OCI-LY7 (cell line): ENCODE results near the gene UBQLNL. TPM values are rescaled to one million over a fixed set of nuclear protein-coding genes. Genes with fewer than 3 reads are reported as not detected.

ENCODE experiments used
- BruUV-seq: library from RNA; stranded (reverse); fragments of 400-500 nt; replicated peaks from 2 replicates; lab custom pipeline; 2021; lab: Mats Ljungman, UMichigan
- CTCF ChIA-PET: fragments of 300-600 bp; sonication (Branson Sonifier 250); formaldehyde crosslinking; loops from one replicate; lab custom pipeline; 2022; ENCODE audit warnings: antibody characterized with exemption; ENCODE audit not compliant: unreplicated experiment; lab: Charles Lee
- POLR2A ChIA-PET: fragments of 300-600 bp; sonication (Branson Sonifier 250); formaldehyde crosslinking; loops from one replicate; lab custom pipeline; 2022; ENCODE audit warnings: antibody characterized with exemption; lab: Charles Lee
- DNase-seq: peaks from one replicate; pipeline ENCODE4 v3.0.0-alpha.2; 2015; ENCODE audit warnings: low spot score
- H2AFZ ChIP-seq: fragments of 200-600 bp; sonication (generic), shearing (Covaris generic); 2 replicates; pipeline ENCODE4 v1.6.1; 2014; ENCODE audit warnings: mild to moderate bottlenecking, antibody characterized with exemption, low read length, moderate library complexity
- H3K27ac ChIP-seq: fragments of 200-600 bp; sonication (generic); 2 replicates; pipeline ENCODE4 v1.5.1; 2014; ENCODE audit warnings: mixed run types, low read depth, mild to moderate bottlenecking, moderate library complexity, low read length, inconsistent platforms; ENCODE audit not compliant: poor library complexity, severe bottlenecking
- H3K36me3 ChIP-seq: fragments of 200-600 bp; sonication (generic); 2 replicates; pipeline ENCODE4 v1.6.1; 2014; ENCODE audit warnings: mild to moderate bottlenecking, antibody characterized with exemption, low read length, moderate library complexity, mixed read lengths; ENCODE audit not compliant: insufficient read depth
- H3K4me1 ChIP-seq: fragments of 200-600 bp; sonication (generic); 2 replicates; pipeline ENCODE4 v1.5.1; 2014; ENCODE audit warnings: mild to moderate bottlenecking, low read length; ENCODE audit not compliant: insufficient read depth, poor library complexity, severe bottlenecking
- H3K4me2 ChIP-seq: fragments of 200-600 bp; sonication (generic); 2 replicates; pipeline ENCODE4 v1.6.1; 2014; ENCODE audit warnings: mild to moderate bottlenecking, low read length
- H3K4me3 ChIP-seq: fragments of 200-600 bp; sonication (generic); 2 replicates; pipeline ENCODE4 v1.5.1; 2014; ENCODE audit warnings: mild to moderate bottlenecking, low read depth, low read length; ENCODE audit not compliant: poor library complexity, severe bottlenecking
- H3K79me2 ChIP-seq: fragments of 200-600 bp; sonication (generic); 2 replicates; pipeline ENCODE4 v1.6.1; 2016; ENCODE audit warnings: low read depth, mild to moderate bottlenecking, low read length, moderate library complexity, mixed read lengths; ENCODE audit not compliant: insufficient read depth
- H3K9me2 ChIP-seq: fragments of 200-600 bp; sonication (generic); 2 replicates; pipeline ENCODE4 v1.6.1; 2016; ENCODE audit warnings: mild to moderate bottlenecking, low read length, mixed read lengths; ENCODE audit not compliant: insufficient read depth
- H3K9me3 ChIP-seq: fragments of 200-600 bp; sonication (generic); 2 replicates; pipeline ENCODE4 v1.6.1; 2014; ENCODE audit warnings: mild to moderate bottlenecking, mixed run types, low read length, mixed read lengths
- H4K20me1 ChIP-seq: fragments of 200-600 bp; sonication (generic); 2 replicates; pipeline ENCODE4 v1.6.1; 2014; ENCODE audit warnings: mild to moderate bottlenecking, antibody characterized with exemption, low read length, moderate library complexity, mixed read lengths; ENCODE audit not compliant: insufficient read depth
- CTCF ChIP-seq: fragments of 200-600 bp; sonication (generic); conservative IDR thresholded peaks from 2 replicates; pipeline ENCODE4 v1.5.1; 2014; ENCODE audit warnings: mild to moderate bottlenecking, antibody characterized with exemption, low read length, moderate library complexity, mixed read lengths
- EZH2phosphoT487 ChIP-seq: fragments of 200-600 bp; sonication (generic); IDR thresholded peaks from 2 replicates; pipeline ENCODE4 v1.6.1; 2018; ENCODE audit warnings: low read depth, borderline replicate concordance, mild to moderate bottlenecking, mixed run types, antibody characterized with exemption, low read length, moderate library complexity, mixed read lengths
- intact Hi-C: fragments of 100-400 bp; cut with micrococcal nuclease; formaldehyde crosslinking; loops from one replicate; pipeline ENCODE4 v1.10.0; 2022; ENCODE audit not compliant: unreplicated experiment
- total RNA-seq, 2 experiments: library from RNA; depleted of rRNA in 1 of 2; stranded (reverse); fragments of >200 nt in 1 of 2; shearing (Covaris generic) in 1 of 2; gene quantifications; 2 replicates each; pipeline ENCODE4 v1.2.3, GENCODE V29; 2014 to 2022

UBQLNL gene
- total RNA-seq, 2 experiments from 2014 or later = 0.13 TPM; not detected in 1

- Histone ChIP-seq H3K4me3 (no peak overlapping the region), H4K20me1 (no peaks in the 10 kb centered on the region), H3K4me2 (no peak overlapping the region), H3K27ac (no peak overlapping the region), H3K36me3 (no peaks in the 10 kb centered on the region), H2AFZ (no peak overlapping the region), H3K4me1 (no peaks in the 10 kb centered on the region), H3K9me2 (no peaks in the 10 kb centered on the region), H3K9me3 (no peaks in the 10 kb centered on the region), H3K79me2 (no peaks in the 10 kb centered on the region)
- DNase-seq = no peak
- POLR2A ChIA-PET = interaction anchor here (1.0 kb wide), 1 partner anchor 15 kb away, joined by 3 read pairs; no protein-coding TSS in a partner anchor
- no TSS peak for BruUV-seq
- CTCF ChIA-PET = no interaction called here
- TF ChIP-seq EZH2phosphoT487 (no peak), CTCF (no peak)
- intact Hi-C loops = no loop called here
Measured at GRCh38 chr11:5534046-5534445, 17.5 kb upstream of the UBQLNL start.

- Histone ChIP-seq H3K4me3 (no peak overlapping the region), H3K4me2 (no peak overlapping the region), H3K9me2 (no peaks in the 10 kb centered on the region), H3K9me3 (no peaks in the 10 kb centered on the region), H4K20me1 (no peaks in the 10 kb centered on the region), H3K79me2 (no peaks in the 10 kb centered on the region), H2AFZ (no peak overlapping the region), H3K27ac (no peak overlapping the region), H3K4me1 (no peaks in the 10 kb centered on the region), H3K36me3 (no peaks in the 10 kb centered on the region)
- BruUV-seq = no TSS peak
- ChIA-PET CTCF (no interaction called here), POLR2A (no interaction called here)
- intact Hi-C loops = no loop called here
- no peak for DNase-seq
- TF ChIP-seq EZH2phosphoT487 (no peak), CTCF (no peak)
Measured at GRCh38 chr11:5531053-5531831, 14.7 kb upstream of the UBQLNL start.

GRCh38 chr11:5528495-5528894, 12.0 kb upstream of the UBQLNL start:
- no peak for DNase-seq
- CTCF ChIA-PET = no interaction called here
- POLR2A ChIA-PET = interaction anchor here (0.8 kb wide), 1 partner anchor 19 kb away, joined by 4 read pairs; no protein-coding TSS in a partner anchor
- Histone ChIP-seq H3K36me3 (no peaks in the 10 kb centered on the region), H2AFZ (no peak overlapping the region), H3K27ac (no peak overlapping the region), H4K20me1 (no peaks in the 10 kb centered on the region), H3K4me1 (no peaks in the 10 kb centered on the region), H3K9me3 (no peaks in the 10 kb centered on the region), H3K4me2 (no peak overlapping the region), H3K4me3 (no peak overlapping the region), H3K79me2 (no peaks in the 10 kb centered on the region), H3K9me2 (no peaks in the 10 kb centered on the region)
- BruUV-seq = no TSS peak
- no peak for TF ChIP-seq CTCF
- TF ChIP-seq EZH2phosphoT487 = no peak
- intact Hi-C loops = no loop called here
